Measurements from ENCODE around the gene MAP7. TPM values are rescaled to one million over a fixed set of nuclear protein-coding genes. Genes with fewer than 3 reads are reported as not detected.
A peak's percentile ranks its signal among the peaks of the same experiment; 100 is the strongest.

MAP7 gene
- total and polyA plus RNA-seq, 2 experiments from 2014 or later: 44.7 to 49.2 TPM

- Mint-ChIP-seq H3K27ac (no peak overlapping the region), H3K36me3 (ENCODE audit: low read depth) (no peaks in the 10 kb centered on the region), H3K9me3 (no peaks in the 10 kb centered on the region), H3K27me3 (ENCODE audit: insufficient read depth, low read depth, poor library complexity) (peaks cover 2% of the 10 kb centered on the region), H3K4me1 (peaks cover 62% of the 10 kb centered on the region), H3K4me3 (no peak overlapping the region)
- TF ChIP-seq ETS1 (IDR thresholded peaks at IDR 0.05) (no peak), EZH2 (IDR thresholded peaks at IDR 0.05; ENCODE audit: low read depth, unreplicated experiment) (no peak), STAT1 (IDR thresholded peaks at IDR 0.05; ENCODE audit: unreplicated experiment) (no peak)
- TF ChIP-seq, protein P1, sequence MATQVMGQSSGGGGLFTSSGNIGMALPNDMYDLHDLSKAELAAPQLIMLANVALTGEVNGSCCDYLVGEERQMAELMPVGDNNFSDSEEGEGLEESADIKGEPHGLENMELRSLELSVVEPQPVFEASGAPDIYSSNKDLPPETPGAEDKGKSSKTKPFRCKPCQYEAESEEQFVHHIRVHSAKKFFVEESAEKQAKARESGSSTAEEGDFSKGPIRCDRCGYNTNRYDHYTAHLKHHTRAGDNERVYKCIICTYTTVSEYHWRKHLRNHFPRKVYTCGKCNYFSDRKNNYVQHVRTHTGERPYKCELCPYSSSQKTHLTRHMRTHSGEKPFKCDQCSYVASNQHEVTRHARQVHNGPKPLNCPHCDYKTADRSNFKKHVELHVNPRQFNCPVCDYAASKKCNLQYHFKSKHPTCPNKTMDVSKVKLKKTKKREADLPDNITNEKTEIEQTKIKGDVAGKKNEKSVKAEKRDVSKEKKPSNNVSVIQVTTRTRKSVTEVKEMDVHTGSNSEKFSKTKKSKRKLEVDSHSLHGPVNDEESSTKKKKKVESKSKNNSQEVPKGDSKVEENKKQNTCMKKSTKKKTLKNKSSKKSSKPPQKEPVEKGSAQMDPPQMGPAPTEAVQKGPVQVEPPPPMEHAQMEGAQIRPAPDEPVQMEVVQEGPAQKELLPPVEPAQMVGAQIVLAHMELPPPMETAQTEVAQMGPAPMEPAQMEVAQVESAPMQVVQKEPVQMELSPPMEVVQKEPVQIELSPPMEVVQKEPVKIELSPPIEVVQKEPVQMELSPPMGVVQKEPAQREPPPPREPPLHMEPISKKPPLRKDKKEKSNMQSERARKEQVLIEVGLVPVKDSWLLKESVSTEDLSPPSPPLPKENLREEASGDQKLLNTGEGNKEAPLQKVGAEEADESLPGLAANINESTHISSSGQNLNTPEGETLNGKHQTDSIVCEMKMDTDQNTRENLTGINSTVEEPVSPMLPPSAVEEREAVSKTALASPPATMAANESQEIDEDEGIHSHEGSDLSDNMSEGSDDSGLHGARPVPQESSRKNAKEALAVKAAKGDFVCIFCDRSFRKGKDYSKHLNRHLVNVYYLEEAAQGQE (IDR thresholded peaks at IDR 0.05; ENCODE audit: unreplicated experiment): peak; percentile 76
- Histone ChIP-seq H3F3A (replicated peaks; ENCODE audit: low read depth) (no peaks in the 10 kb centered on the region), H4K20me1 (replicated peaks; ENCODE audit: insufficient read depth) (peaks cover 11% of the 10 kb centered on the region; the same call in 1 of the 2 replicates), H3K79me2 (replicated peaks; ENCODE audit: insufficient read depth) (peaks cover 65% of the 10 kb centered on the region), H3K4me1 (ENCODE audit: insufficient read depth) (peaks cover 60% of the 10 kb centered on the region), H3K27me3 (ENCODE audit: insufficient read depth) (no peaks in the 10 kb centered on the region), H3K4me2 (peak overlapping the region; percentile 53; the same call in 1 of the 2 replicates), H2AFZ (no peak overlapping the region), H3K4me3 (no peak overlapping the region), H3K27ac (ENCODE audit: low read depth) (no peak overlapping the region), H3K9me2 (ENCODE audit: insufficient read depth) (no peaks in the 10 kb centered on the region), H3K36me3 (ENCODE audit: insufficient read depth) (no peaks in the 10 kb centered on the region)
- peak; percentile 46 for ATAC-seq
- peak; percentile 57 for DNase-seq (ENCODE audit: low spot score)
Observed at GRCh38 chr6:136471372-136471771, 78.8 kb downstream of the MAP7 start.

GRCh38 chr6:136470044-136470443, 80.2 kb downstream of the MAP7 start:
- peaks cover 2% of the 10 kb centered on the region for H3K27me3 Mint-ChIP-seq (ENCODE audit: insufficient read depth, low read depth, poor library complexity)
- H3K27ac Mint-ChIP-seq: peak overlapping the region; percentile 30; the same call in 1 of the 2 replicates
- no peaks in the 10 kb centered on the region for H3K36me3 Mint-ChIP-seq (ENCODE audit: low read depth)
- ATAC-seq (peak; percentile 18; the same call in 1 of the 3 replicates), DNase-seq (ENCODE audit: low spot score) (peak; percentile 34)
- Histone ChIP-seq H3K4me1 (ENCODE audit: insufficient read depth) (peaks cover 54% of the 10 kb centered on the region), H3K27me3 (ENCODE audit: insufficient read depth) (no peaks in the 10 kb centered on the region), H2AFZ (no peak overlapping the region), H4K20me1 (replicated peaks; ENCODE audit: insufficient read depth) (peaks cover 11% of the 10 kb centered on the region; the same call in 1 of the 2 replicates), H3K79me2 (replicated peaks; ENCODE audit: insufficient read depth) (peaks cover 65% of the 10 kb centered on the region), H3K27ac (ENCODE audit: low read depth) (0 out of 2 replicates have a peak overlapping the region, but pooled peaks have one; percentile 9), H3K36me3 (ENCODE audit: insufficient read depth) (no peaks in the 10 kb centered on the region), H3K4me2 (peak overlapping the region; percentile 53), H3K4me3 (no peak overlapping the region), H3F3A (replicated peaks; ENCODE audit: low read depth) (no peaks in the 10 kb centered on the region), H3K9me2 (ENCODE audit: insufficient read depth) (no peaks in the 10 kb centered on the region)
- H3K9me3 Mint-ChIP-seq: no peaks in the 10 kb centered on the region
- peaks cover 60% of the 10 kb centered on the region for H3K4me1 Mint-ChIP-seq
- no peak overlapping the region for H3K4me3 Mint-ChIP-seq
- TF ChIP-seq CREB1 (CRISPR knock-in tag; IDR thresholded peaks at IDR 0.05; ENCODE audit: low read depth): no peak
- no peak for TF ChIP-seq STAT1 (IDR thresholded peaks at IDR 0.05; ENCODE audit: unreplicated experiment)
- TF ChIP-seq JUNB (IDR thresholded peaks at IDR 0.05; ENCODE audit: unreplicated experiment): no peak
- TF ChIP-seq POLR2AphosphoS5 (IDR thresholded peaks at IDR 0.05; ENCODE audit: low read depth): no peak
- no peak for TF ChIP-seq ZNF462 (CRISPR knock-in tag; IDR thresholded peaks at IDR 0.05)
- no peak for TF ChIP-seq EZH2 (IDR thresholded peaks at IDR 0.05; ENCODE audit: low read depth, unreplicated experiment)
- TF ChIP-seq CTCF (conservative IDR thresholded peaks at IDR 0.05; ENCODE audit: low read depth in 2 of 2): no peak
